Measurements from ENCODE around the gene TAP1. TPM values are rescaled to one million over a fixed set of nuclear protein-coding genes. Genes with fewer than 3 reads are reported as not detected.

The TAP1 gene
- total and polyA plus RNA-seq, 10 of the 15 experiments (the other 5 are each of a cell fraction or from before 2014, with no cell fraction given): 33.4 to 249 (median 169) TPM

- TF ChIP-seq PRDM15 (CRISPR knock-in tag; IDR thresholded peaks at IDR 0.05): no peak
- TF ChIP-seq PML (IDR thresholded peaks at IDR 0.05; ENCODE audit: low read length): no peak
- TF ChIP-seq GABPA (IDR thresholded peaks at IDR 0.05; ENCODE audit: low read depth): no peak
- peak; percentile 14; the same call in 1 of the 2 replicates for TF ChIP-seq IKZF1 (conservative IDR thresholded peaks at IDR 0.05)
- no peak for TF ChIP-seq NRF1 (conservative IDR thresholded peaks at IDR 0.05; ENCODE audit: low read depth, low read length)
- TF ChIP-seq GATAD2B (conservative IDR thresholded peaks at IDR 0.05; ENCODE audit: low read depth): no peak
- TF ChIP-seq NKRF (conservative IDR thresholded peaks at IDR 0.05): no peak
- 0 out of 2 replicates have a peak, but pooled peaks have one; percentile 4 for TF ChIP-seq BCL11A (IDR thresholded peaks at IDR 0.05; ENCODE audit: low read depth, low read length)
- no peak for TF ChIP-seq PAX5 (IDR thresholded peaks at IDR 0.05; ENCODE audit: borderline replicate concordance, low read depth, low read length)
- no peak for TF ChIP-seq REST (IDR thresholded peaks at IDR 0.05; ENCODE audit: low read depth, low read length)
- TF ChIP-seq NR2C2 (IDR thresholded peaks at IDR 0.05; ENCODE audit: borderline replicate concordance, control insufficient read depth, insufficient read length, low read depth): no peak
- no peak for TF ChIP-seq KDM1A (IDR thresholded peaks at IDR 0.05; ENCODE audit: borderline replicate concordance)
- TF ChIP-seq ZBTB33 (IDR thresholded peaks at IDR 0.05): no peak
- TF ChIP-seq POLR2AphosphoS5 (IDR thresholded peaks at IDR 0.05; ENCODE audit: low read length): no peak; the same call in 1 of the 2 replicates
- TF ChIP-seq PKNOX1 (IDR thresholded peaks at IDR 0.05): peak; percentile 72
- TF ChIP-seq IRF4 (IDR thresholded peaks at IDR 0.05; ENCODE audit: low read depth, low read length): peak; percentile 48; the same call in 1 of the 2 replicates
- TF ChIP-seq MTA2 (IDR thresholded peaks at IDR 0.05; ENCODE audit: low read depth): no peak
- no peak for TF ChIP-seq SMAD5 (IDR thresholded peaks at IDR 0.05; ENCODE audit: low read depth)
These were observed 12.8 kb downstream of the TAP1 start (continued) for GRCh38 chr6:32840604-32841246.
